H1 (cell line): ENCODE measurements around the gene JMJD1C.

Experiments used
- ATF2 ChIP-seq: IDR thresholded peaks from 2 replicates; pipeline ENCODE4 v1.6.1; 2012; ENCODE audit warnings: low read length, inconsistent platforms
- ATF3 ChIP-seq: IDR thresholded peaks from 2 replicates; pipeline ENCODE4 v1.6.1; 2011; ENCODE audit warnings: low read depth, mild to moderate bottlenecking, low read length; ENCODE audit not compliant: insufficient read depth
- CTCF ChIP-seq, 3 experiments: IDR thresholded peaks; 1 replicate in 2 of 3; 2 replicates in 1 of 3; pipeline versions ENCODE4 v1.5.1 to v1.6.1; 2011; ENCODE audit warnings: low read length in 3 of 3, mild to moderate bottlenecking in 3 of 3, inconsistent platforms in 2 of 3, low read depth in 1 of 3, moderate library complexity in 1 of 3; ENCODE audit not compliant: insufficient read depth in 1 of 3; ENCODE audit errors: control extremely low read depth in 1 of 3
- GABPA ChIP-seq: IDR thresholded peaks from 2 replicates; pipeline ENCODE4 v1.6.1; 2011; ENCODE audit warnings: mild to moderate bottlenecking, low read length, moderate library complexity, borderline replicate concordance; ENCODE audit not compliant: insufficient read depth
- HDAC2 ChIP-seq, 2 experiments: fragments of 300-600 bp in 1 of 2; sonication (generic) in 1 of 2; IDR thresholded peaks; 2 replicates each; pipeline ENCODE4 v1.6.1; 2011 to 2012; ENCODE audit warnings: low read depth in 2 of 2, low read length in 2 of 2, mild to moderate bottlenecking in 2 of 2, moderate library complexity in 2 of 2, borderline replicate concordance in 1 of 2, inconsistent platforms in 1 of 2
- HDAC6 ChIP-seq: IDR thresholded peaks from one replicate; pipeline ENCODE4 v1.7.1; 2012; ENCODE audit warnings: low read depth, mild to moderate bottlenecking, inconsistent platforms, low read length, moderate library complexity
- NRF1 ChIP-seq: IDR thresholded peaks from 2 replicates; pipeline ENCODE4 v1.6.1; 2011; ENCODE audit warnings: mild to moderate bottlenecking, low read depth, low read length, improper control_type of control experiment
- POLR2A ChIP-seq, 2 experiments: IDR thresholded peaks; 1 replicate in 1 of 2; 2 replicates in 1 of 2; pipeline ENCODE4 v1.6.1; 2011; ENCODE audit warnings: low read depth in 2 of 2, low read length in 2 of 2, mild to moderate bottlenecking in 2 of 2; ENCODE audit errors: control extremely low read depth in 1 of 2
- POLR2AphosphoS5 ChIP-seq: IDR thresholded peaks from 2 replicates; pipeline ENCODE4 v1.6.1; 2011; ENCODE audit warnings: low read depth, low read length
- SIN3A ChIP-seq, 2 experiments: IDR thresholded peaks in 1 of 2; conservative IDR thresholded peaks in 1 of 2; 2 replicates each; pipeline ENCODE4 v1.6.1; 2011 to 2012; ENCODE audit warnings: low read length in 2 of 2, improper control_type of control experiment in 1 of 2, low read depth in 1 of 2, mild to moderate bottlenecking in 1 of 2
- TAF7 ChIP-seq: optimal IDR thresholded peaks from 2 replicates; pipeline ENCODE3; 2011; ENCODE audit warnings: low read depth, mild to moderate bottlenecking, inconsistent platforms, low read length, moderate library complexity, borderline replicate concordance
- ZNF274 ChIP-seq: IDR thresholded peaks from 2 replicates; pipeline ENCODE4 v1.7.0; 2012; ENCODE audit warnings: low read length, borderline replicate concordance; ENCODE audit errors: extremely low read depth

GRCh38 chr10:63133056-63133820 is 332.5 kb downstream of the JMJD1C start, which contains the start of gene NRBF2:
- TF ChIP-seq CTCF (IDR thresholded peaks at IDR 0.05; ENCODE audit: control extremely low read depth in 1 of 3, insufficient read depth in 1 of 3, low read depth in 1 of 3, low read length in 3 of 3) (no peak), ATF3 (peak; percentile 16; the same call in 1 of the 2 replicates), NRF1 (no peak), POLR2AphosphoS5 (peak; percentile 93), GABPA (no peak), POLR2A (IDR thresholded peaks at IDR 0.05; ENCODE audit: control extremely low read depth in 1 of 2, low read depth in 2 of 2, low read length in 2 of 2) (peak; percentile 83 to 98), ZNF274 (no peak), HDAC6 (no peak), TAF7 (peak; percentile 79), HDAC2 (IDR thresholded peaks at IDR 0.05; ENCODE audit: borderline replicate concordance in 1 of 2, low read depth in 2 of 2, low read length in 2 of 2) (no peak), ATF2 (peak; percentile 90), SIN3A (conservative IDR thresholded peaks at IDR 0.05 in 1 of 2, IDR thresholded peaks at IDR 0.05 in 1 of 2; ENCODE audit: low read depth in 1 of 2, low read length in 2 of 2) (peak in 1 of 2 experiments; percentile 58; a peak in 1 of 4 replicates)
